Activated CD4-positive, alpha-beta T cell treated with anti-CD3 and anti-CD28 coated beads, Interleukin-2, amount 10 ng/mL, durations not matched to agents 7 days and 5 days (primary cell): ENCODE data around the gene CDC27. TPM values are rescaled to one million over a fixed set of nuclear protein-coding genes. Genes with fewer than 3 reads are reported as not detected.
"Not testable (repeated sequence)": the region's sequence is repeated elsewhere in the genome, so short reads cannot be mapped to it uniquely, and the experiment has no call there.

Experiments used
- CTCF ChIA-PET: fragments of 350-600 bp; sonication (Branson Sonifier 250); formaldehyde crosslinking; loops from one replicate; lab custom pipeline; 2021; ENCODE audit warnings: antibody characterized with exemption; lab: Charles Lee
- POLR2A ChIA-PET: fragments of 350-600 bp; sonication (Branson Sonifier 250); formaldehyde crosslinking; loops from one replicate; lab custom pipeline; 2021; ENCODE audit warnings: antibody characterized with exemption; lab: Charles Lee
- DNase-seq: peaks from one replicate; pipeline ENCODE4 v3.0.0-alpha.2; 2020
- H3K27ac Mint-ChIP-seq: one replicate; pipeline ENCODE4 v1.8.0; 2021; ENCODE audit warnings: mild to moderate bottlenecking, moderate library complexity, mixed read lengths
- H3K27me3 Mint-ChIP-seq: one replicate; pipeline ENCODE4 v1.8.0; 2021; ENCODE audit warnings: mixed read lengths
- H3K36me3 Mint-ChIP-seq: one replicate; pipeline ENCODE4 v1.8.0; 2021; ENCODE audit warnings: low read depth, mixed read lengths
- H3K4me1 Mint-ChIP-seq: one replicate; pipeline ENCODE4 v1.8.0; 2021; ENCODE audit warnings: mixed read lengths
- H3K4me3 Mint-ChIP-seq: one replicate; pipeline ENCODE4 v1.8.0; 2021; ENCODE audit warnings: mild to moderate bottlenecking, moderate library complexity, mixed read lengths
- H3K9me3 Mint-ChIP-seq: one replicate; pipeline ENCODE4 v1.8.0; 2021; ENCODE audit warnings: mixed read lengths
- total RNA-seq, 2 experiments: library from RNA; stranded (reverse); gene quantifications; one replicate each; pipeline ENCODE4 v1.2.3, GENCODE V29; 2021

CDC27 gene
- total RNA-seq, 2 experiments from 2014 or later = 128 to 159 TPM

DNA sequence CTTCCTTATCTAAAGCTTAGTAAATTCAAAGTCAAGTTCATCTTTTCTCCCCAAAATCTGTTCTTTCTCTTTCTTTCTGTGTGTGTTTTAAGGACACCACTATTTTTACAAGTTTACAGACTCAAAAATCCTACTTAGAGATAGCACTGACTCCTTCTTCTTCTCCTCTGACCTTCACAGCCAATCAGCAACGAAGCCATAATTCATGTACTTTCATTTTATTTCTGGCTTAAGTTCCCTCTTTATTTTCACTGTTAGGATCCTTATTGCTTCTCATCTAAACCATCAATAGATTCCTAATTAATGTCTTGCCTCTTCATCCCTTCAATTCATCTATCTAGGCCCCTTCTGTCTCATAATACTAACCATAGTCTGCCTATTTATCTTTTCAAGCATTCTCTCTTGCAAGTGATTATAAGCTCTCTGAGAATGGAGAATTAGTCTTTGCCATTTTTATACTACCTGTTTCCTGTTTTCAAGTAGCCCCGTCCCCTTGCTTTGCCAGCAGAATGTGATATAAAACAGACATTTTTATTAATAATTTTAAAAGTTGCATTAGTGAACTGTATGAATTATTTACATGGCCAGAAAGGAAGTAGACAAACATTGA is 27.0 kb downstream of the CDC27 start:
- ChIA-PET CTCF (no interaction called here), POLR2A (no interaction called here)
- DNase-seq = no peak
- peak overlapping the region; percentile 61 for H3K27ac Mint-ChIP-seq
- no peaks in the 10 kb centered on the region for H3K27me3 Mint-ChIP-seq
- peaks cover 21% of the 10 kb centered on the region for H3K4me1 Mint-ChIP-seq
- H3K9me3 Mint-ChIP-seq = no peaks in the 10 kb centered on the region
- peak overlapping the region; percentile 38 for H3K4me3 Mint-ChIP-seq
- H3K36me3 Mint-ChIP-seq = peaks cover 41% of the 10 kb centered on the region

DNA sequence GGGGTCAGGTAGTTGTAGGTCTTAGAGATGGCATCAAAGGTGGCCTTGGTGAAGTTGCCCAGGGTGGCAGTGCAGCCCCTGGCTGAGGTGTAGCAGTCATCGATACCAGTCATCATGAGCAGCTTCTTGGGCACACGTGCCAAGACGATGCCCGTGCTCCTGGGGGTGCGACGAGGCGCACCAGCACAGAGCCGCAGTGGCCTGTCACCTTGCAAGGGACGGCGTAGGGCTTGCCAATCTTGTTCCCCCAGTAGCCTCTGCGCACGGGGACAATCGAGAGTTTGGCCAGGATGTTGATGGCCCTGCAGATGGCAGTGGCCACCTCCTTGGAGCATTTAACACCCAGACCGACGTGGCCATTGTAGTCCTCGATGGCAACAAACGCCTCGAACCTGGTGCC is 29.8 kb downstream of the CDC27 start:
- no peak for DNase-seq
- ChIA-PET POLR2A (no interaction called here), CTCF (interaction anchor here (0.8 kb wide), 1 partner anchor 26 kb away, joined by 3 read pairs; no protein-coding TSS in a partner anchor)
- H3K4me3 Mint-ChIP-seq = no peak overlapping the region
- H3K36me3 Mint-ChIP-seq = peaks cover 46% of the 10 kb centered on the region
- H3K4me1 Mint-ChIP-seq = peaks cover 18% of the 10 kb centered on the region
- peak overlapping the region; percentile 54 for H3K27ac Mint-ChIP-seq
- H3K9me3 Mint-ChIP-seq = no peaks in the 10 kb centered on the region
- no peaks in the 10 kb centered on the region for H3K27me3 Mint-ChIP-seq

DNA sequence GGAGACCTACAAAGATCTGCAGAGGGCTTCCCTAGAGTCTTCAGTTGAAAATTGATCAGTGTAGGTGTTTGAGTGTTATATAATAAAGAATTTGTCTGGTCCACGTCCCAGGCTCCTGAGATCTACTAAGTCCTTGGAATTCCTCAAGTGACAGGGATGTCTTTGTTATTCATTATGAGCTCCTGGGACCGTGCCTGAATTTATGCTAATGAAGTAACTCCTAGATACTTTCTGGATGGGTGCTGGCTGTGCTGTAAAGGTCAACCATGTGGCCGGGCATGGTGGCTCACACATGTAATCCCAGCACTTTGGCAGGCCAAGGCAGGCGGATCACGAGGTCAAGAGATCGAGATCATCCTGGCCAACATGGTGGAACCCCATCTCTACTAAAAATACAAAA is 43.7 kb downstream of the CDC27 start:
- H3K4me1 Mint-ChIP-seq = no peaks in the 10 kb centered on the region
- H3K9me3 Mint-ChIP-seq = no peaks in the 10 kb centered on the region
- POLR2A ChIA-PET = no interaction called here
- H3K36me3 Mint-ChIP-seq = peaks cover 51% of the 10 kb centered on the region
- no peak overlapping the region for H3K4me3 Mint-ChIP-seq
- DNase-seq = no peak
- H3K27ac Mint-ChIP-seq = no peak overlapping the region
- no peaks in the 10 kb centered on the region for H3K27me3 Mint-ChIP-seq
- CTCF ChIA-PET = interaction anchor here (1.3 kb wide), 1 partner anchor 23 kb away, joined by 3 read pairs; no protein-coding TSS in a partner anchor

DNA sequence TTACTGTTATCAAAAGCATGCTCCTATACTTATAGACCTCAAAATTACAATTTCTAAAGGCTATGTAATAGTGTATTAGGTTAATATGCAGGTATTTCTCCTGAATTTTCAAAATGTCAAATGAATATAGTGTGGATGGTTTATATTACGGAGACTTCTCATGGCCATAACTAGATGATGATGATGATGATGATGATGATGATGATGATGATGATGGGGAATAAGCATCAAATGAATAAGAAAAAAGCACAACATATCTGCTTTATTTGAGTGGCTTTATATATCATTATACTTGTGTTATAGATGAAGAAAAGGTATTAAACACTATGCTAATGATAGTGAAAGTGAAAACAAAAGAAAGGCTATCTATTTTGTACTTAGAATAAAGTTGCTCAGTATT is 53.9 kb downstream of the CDC27 start:
- H3K27me3 Mint-ChIP-seq = no peaks in the 10 kb centered on the region
- H3K36me3 Mint-ChIP-seq = peaks cover 57% of the 10 kb centered on the region
- H3K27ac Mint-ChIP-seq = no peak overlapping the region
- H3K4me1 Mint-ChIP-seq = peaks cover 12% of the 10 kb centered on the region
- ChIA-PET CTCF (no interaction called here), POLR2A (no interaction called here)
- no peak overlapping the region for H3K4me3 Mint-ChIP-seq
- DNase-seq = no peak
- no peaks in the 10 kb centered on the region for H3K9me3 Mint-ChIP-seq

DNA sequence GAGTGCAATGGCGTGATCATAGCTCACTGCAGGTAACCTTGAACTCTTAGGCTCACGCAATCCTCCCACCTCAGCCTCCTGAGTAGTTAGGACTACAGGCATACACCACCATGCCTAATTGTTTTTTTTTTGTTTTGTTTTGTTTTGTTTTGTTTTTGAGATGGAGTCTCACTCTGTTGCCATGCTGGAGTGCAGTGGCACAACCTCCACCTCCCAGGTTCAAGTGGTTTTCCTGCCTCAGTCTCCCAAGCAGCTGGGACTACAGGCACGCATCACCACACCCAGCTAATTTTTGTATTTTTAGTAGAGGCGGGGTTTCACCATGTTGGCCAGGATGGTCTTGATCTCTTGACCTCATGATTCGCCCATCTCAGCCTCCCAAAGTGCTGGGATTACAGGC is 54.7 kb downstream of the CDC27 start:
- H3K27me3 Mint-ChIP-seq, CTCF ChIA-PET, H3K9me3 Mint-ChIP-seq, H3K27ac Mint-ChIP-seq, DNase-seq, H3K4me3 Mint-ChIP-seq, POLR2A ChIA-PET: not testable (repeated sequence)
- H3K4me1 Mint-ChIP-seq = peaks cover 12% of the 10 kb centered on the region
- H3K36me3 Mint-ChIP-seq = peaks cover 54% of the 10 kb centered on the region

DNA sequence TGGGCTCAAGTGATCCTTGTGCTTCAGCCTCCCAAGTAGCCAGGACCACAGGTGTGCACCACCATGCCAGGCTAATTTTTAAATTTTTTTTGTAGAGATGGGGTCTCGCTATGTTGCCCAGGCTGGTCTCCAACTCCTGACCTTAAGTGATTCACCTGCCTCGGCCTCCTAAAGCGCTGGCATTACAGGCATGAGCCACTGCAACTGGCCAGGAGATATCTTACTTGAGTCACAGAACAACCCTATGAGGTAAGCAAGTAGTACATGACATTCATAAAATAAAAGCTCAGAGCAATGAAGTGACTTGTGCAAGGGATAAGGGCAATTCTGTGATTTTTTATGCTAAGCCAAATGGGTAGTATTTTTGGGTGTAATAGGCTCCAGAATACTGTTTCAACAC is 57.3 kb downstream of the CDC27 start:
- H3K4me1 Mint-ChIP-seq = peaks cover 9% of the 10 kb centered on the region
- H3K36me3 Mint-ChIP-seq = peaks cover 40% of the 10 kb centered on the region
- H3K27ac Mint-ChIP-seq = no peak overlapping the region
- H3K9me3 Mint-ChIP-seq = no peaks in the 10 kb centered on the region
- no peak overlapping the region for H3K4me3 Mint-ChIP-seq
- H3K27me3 Mint-ChIP-seq = no peaks in the 10 kb centered on the region
- POLR2A ChIA-PET = no interaction called here
- CTCF ChIA-PET = interaction anchor here (1.5 kb wide), 2 partner anchors 10 to 40 kb away, joined by 3 to 7 read pairs; no protein-coding TSS in a partner anchor
- DNase-seq = no peak

DNA sequence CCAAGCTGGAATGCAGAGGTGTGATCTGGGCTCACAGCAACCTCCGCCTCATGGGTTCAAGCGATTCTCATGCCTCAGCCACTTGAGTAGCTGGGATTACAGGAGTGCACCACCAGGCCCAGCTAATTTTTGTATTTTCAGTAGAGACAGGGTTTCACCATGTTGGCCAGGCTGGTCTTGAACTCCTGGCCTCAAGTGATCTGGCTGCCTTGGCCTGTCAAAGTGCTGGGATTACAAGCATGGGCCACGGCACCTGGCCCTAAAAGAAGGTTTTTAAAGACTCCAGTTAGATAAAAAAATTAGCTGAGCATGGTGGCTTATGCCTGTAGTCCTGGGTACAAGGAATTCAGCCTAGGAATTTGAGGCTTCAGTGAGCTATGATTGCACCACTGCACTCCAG is 62.3 kb downstream of the CDC27 start:
- not testable (repeated sequence) for H3K4me1 Mint-ChIP-seq, H3K27ac Mint-ChIP-seq, DNase-seq, H3K9me3 Mint-ChIP-seq, H3K27me3 Mint-ChIP-seq, H3K4me3 Mint-ChIP-seq
- POLR2A ChIA-PET = interaction anchor here (0.6 kb wide), 1 partner anchor 59 kb away, joined by 9 read pairs; no protein-coding TSS in a partner anchor
- CTCF ChIA-PET = interaction anchor here (0.6 to 1.0 kb wide), 3 partner anchors 13 to 28 kb away, joined by 3 to 4 read pairs (median 3); no protein-coding TSS in a partner anchor
- peaks cover 38% of the 10 kb centered on the region for H3K36me3 Mint-ChIP-seq

DNA sequence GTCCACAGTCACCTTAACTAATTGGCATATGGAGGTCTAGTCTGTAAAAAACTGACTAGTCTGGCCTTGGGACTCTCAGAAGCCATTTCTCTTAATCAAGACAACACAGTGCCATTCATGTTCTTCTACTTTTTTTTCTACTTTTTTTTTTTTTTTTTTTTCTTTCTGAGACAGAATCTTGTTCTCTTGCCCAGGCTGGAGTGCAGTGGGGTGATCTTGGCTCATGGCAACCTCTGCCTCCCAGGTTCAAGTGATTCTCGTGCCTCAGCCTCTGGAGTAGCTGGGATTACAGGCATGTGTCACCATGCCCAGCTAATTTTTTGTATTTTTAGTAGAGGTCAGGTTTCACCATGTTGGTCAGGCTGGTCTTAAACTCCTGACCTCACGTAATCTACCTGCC is 65.8 kb downstream of the CDC27 start:
- H3K27me3 Mint-ChIP-seq, DNase-seq, POLR2A ChIA-PET, H3K4me3 Mint-ChIP-seq, H3K4me1 Mint-ChIP-seq, H3K9me3 Mint-ChIP-seq: not testable (repeated sequence)
- H3K27ac Mint-ChIP-seq = peak overlapping the region; percentile 9
- CTCF ChIA-PET = interaction anchor here (0.6 kb wide), 2 partner anchors 106 to 519 kb away, joined by 3 to 5 read pairs; no protein-coding TSS in a partner anchor
- H3K36me3 Mint-ChIP-seq = peaks cover 39% of the 10 kb centered on the region

DNA sequence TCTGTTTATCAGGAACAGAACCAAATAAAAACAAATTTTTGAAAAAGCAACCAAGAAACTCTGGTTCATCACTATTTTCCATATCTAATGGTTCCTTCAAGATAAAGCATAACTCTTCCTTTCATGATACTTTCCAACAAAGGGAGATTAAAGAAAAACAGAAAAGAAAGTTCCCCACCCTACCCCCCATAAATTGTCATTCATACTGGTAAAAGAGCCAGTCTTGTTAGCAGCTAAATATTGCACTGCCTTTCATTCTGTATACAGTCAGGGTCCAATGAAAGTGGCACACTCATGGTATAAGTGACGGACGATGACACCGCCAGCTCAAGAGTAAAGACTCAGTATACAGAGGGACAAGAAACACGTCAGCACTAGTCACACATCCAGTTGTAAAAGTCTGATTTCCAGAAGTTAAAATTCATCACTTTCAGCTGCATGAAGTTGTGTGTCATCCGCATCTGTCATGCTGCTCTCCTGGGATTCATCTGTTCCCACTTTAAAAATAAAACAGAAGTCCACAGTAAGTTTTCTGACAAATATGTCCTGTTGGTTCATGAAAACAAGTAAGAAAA is 68.5 kb downstream of the CDC27 start:
- Mint-ChIP-seq H3K9me3 (no peaks in the 10 kb centered on the region), H3K36me3 (peaks cover 30% of the 10 kb centered on the region), H3K4me1 (no peaks in the 10 kb centered on the region), H3K27me3 (no peaks in the 10 kb centered on the region), H3K27ac (no peak overlapping the region), H3K4me3 (no peak overlapping the region)
- ChIA-PET POLR2A (no interaction called here), CTCF (no interaction called here)
- no peak for DNase-seq

DNA sequence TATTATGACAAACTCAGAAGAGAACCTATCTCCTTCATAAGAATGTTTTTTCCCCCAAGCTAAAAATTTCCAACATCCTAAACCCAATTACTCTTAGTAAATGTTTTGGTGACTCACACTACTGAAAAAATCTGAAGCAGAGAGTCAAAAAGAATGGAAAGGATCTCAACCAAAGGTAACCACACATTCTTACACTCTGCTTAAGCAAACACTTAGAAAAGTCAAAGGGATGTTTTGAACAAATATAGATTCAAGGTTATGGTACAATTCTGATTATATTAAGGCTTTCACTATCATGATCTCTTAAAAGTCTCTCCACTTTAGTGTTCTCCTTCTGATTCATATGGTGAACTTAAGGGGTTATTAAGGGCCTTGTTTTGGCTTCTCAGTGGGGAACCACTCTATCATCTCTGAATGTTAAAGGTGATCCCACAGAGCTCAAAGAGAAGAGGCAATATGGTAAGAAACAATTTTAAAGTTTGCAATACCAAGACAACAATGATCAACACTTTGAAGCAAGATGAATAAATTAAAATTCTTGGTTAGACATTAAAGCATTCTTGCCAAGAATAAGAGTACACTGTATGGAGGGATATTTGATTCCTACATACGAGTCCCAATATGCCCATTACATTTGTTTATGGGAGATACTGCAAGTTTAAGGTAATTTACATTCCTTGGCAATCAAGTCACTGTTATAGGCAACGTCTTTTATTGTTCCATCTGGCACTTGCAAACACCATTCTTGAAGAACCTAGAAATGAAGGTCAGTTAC is 69.2 kb downstream of the CDC27 start:
- no peak overlapping the region for H3K27ac Mint-ChIP-seq
- peaks cover 29% of the 10 kb centered on the region for H3K36me3 Mint-ChIP-seq
- no peak for DNase-seq
- no peak overlapping the region for H3K4me3 Mint-ChIP-seq
- no peaks in the 10 kb centered on the region for H3K9me3 Mint-ChIP-seq
- CTCF ChIA-PET = no interaction called here
- POLR2A ChIA-PET = no interaction called here
- H3K27me3 Mint-ChIP-seq = no peaks in the 10 kb centered on the region
- H3K4me1 Mint-ChIP-seq = no peaks in the 10 kb centered on the region

DNA sequence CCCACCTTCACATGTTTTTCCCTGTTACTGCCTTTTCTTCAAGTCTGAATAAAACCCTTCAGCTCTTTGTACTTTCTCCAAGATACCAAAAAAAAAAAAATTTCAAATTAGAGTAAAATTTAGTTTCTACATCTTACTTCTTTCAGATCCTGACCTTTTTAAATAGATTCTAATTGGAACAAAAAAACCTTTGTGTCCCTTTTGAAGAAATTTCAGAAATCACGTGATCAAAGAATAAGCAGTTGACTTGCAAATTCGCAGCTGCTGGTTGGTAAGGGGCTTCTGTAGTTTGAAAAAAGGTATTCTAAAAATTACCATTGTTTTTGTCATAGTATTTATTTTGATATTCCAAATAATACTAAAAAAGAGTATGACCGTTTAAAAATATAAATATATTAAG is 71.7 kb downstream of the CDC27 start:
- no peak overlapping the region for H3K27ac Mint-ChIP-seq
- POLR2A ChIA-PET = interaction anchor here (0.6 kb wide), 1 partner anchor 10 kb away, joined by 3 read pairs; no protein-coding TSS in a partner anchor

DNA sequence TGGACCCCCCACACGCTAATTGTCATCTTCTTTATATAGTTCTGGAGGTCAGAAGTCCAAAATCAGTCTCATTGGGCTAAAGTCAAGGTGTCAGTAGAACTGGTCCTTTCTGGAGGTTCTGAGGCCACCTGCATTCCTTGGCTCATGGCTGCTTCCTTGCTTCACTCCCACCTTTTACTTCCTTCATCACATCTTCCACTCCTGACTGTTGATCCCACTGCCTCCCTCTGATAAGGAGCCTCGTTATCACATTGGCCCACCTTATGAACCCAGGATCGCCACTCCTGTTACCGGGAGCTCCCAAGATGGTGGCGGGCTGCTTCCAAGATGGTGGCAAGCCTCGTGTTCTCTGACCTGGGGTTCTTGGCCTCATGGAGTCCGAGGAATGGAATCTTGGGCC is 83.0 kb downstream of the CDC27 start:
- H3K36me3 Mint-ChIP-seq = no peaks in the 10 kb centered on the region
- H3K4me3 Mint-ChIP-seq = no peak overlapping the region
- CTCF ChIA-PET = no interaction called here
- no peak for DNase-seq
- no peaks in the 10 kb centered on the region for H3K4me1 Mint-ChIP-seq
- no peak overlapping the region for H3K27ac Mint-ChIP-seq
- POLR2A ChIA-PET = no interaction called here
- no peaks in the 10 kb centered on the region for H3K9me3 Mint-ChIP-seq
- H3K27me3 Mint-ChIP-seq = peaks cover 22% of the 10 kb centered on the region

More for the DNA sequence above, 71.7 kb downstream of the CDC27 start:
- Mint-ChIP-seq H3K9me3 (no peaks in the 10 kb centered on the region), H3K36me3 (peaks cover 24% of the 10 kb centered on the region), H3K4me1 (no peaks in the 10 kb centered on the region), H3K27me3 (no peaks in the 10 kb centered on the region), H3K4me3 (no peak overlapping the region)
- no peak for DNase-seq
- CTCF ChIA-PET = interaction anchor here (0.6 to 1.4 kb wide), 2 partner anchors 14 to 50 kb away, joined by 4 read pairs; no protein-coding TSS in a partner anchor

DNA sequence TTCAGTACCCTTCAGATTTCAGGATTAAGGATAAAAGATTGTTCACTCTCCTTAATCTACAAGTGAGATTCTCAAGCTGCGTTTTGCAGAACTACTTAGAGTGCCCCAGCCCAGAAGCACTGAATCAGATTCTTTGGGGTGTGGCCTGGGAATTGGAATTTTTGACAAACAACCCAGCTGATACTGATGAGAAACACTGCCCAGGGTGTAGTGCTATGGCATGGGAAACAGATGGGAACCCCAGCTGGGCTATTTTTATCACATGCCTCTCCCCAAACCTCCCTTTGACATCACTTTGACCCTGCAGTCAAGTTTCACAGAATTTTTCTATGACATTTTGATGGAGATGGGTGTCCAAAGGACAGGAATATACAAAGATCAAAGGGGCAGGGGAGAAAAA is 83.8 kb downstream of the CDC27 start:
- POLR2A ChIA-PET, H3K36me3 Mint-ChIP-seq, CTCF ChIA-PET, H3K4me3 Mint-ChIP-seq, DNase-seq, H3K4me1 Mint-ChIP-seq, H3K9me3 Mint-ChIP-seq, H3K27ac Mint-ChIP-seq: not testable (repeated sequence)
- peaks cover 17% of the 10 kb centered on the region for H3K27me3 Mint-ChIP-seq
